Measurements from ENCODE around the gene DMAC2. TPM values are rescaled to one million over a fixed set of nuclear protein-coding genes. Genes with fewer than 3 reads are reported as not detected.
"Not testable (repeated sequence)": the region's sequence is repeated elsewhere in the genome, so short reads cannot be mapped to it uniquely, and the experiment has no call there.

The DMAC2 gene
- total and polyA plus RNA-seq, 2 of the 13 experiments (the other 11 are each of a cell fraction or from before 2014, with no cell fraction given) = 39.0 to 66.0 TPM

- H3K36me3 ChIP-seq (replicated peaks in 1 of 2; ENCODE audit: control insufficient read depth in 1 of 2, insufficient read depth in 2 of 2, low read length in 2 of 2); CTCF ChIA-PET (ENCODE audit: low intra/inter-chr PET ratio, low total read pairs); H3K9ac ChIP-seq (ENCODE audit: insufficient read depth, low read depth, low read length); ATAC-seq; H2AFZ ChIP-seq (ENCODE audit: low read length); H3K9me3 ChIP-seq (ENCODE audit: low read length); H4K20me1 ChIP-seq (ENCODE audit: insufficient read depth, low read length); H3K27ac ChIP-seq (ENCODE audit: extremely low read length, insufficient read depth, low read length); intact Hi-C loops (cut with micrococcal nuclease; ENCODE audit: unreplicated experiment); H3K4me1 ChIP-seq (ENCODE audit: insufficient read depth, low read length); in situ Hi-C loops (cut with HindIII; ENCODE audit: extremely low pct_ligation_motif_present, low pct_unique_long_range_greater_than_20kb); POLR2A ChIA-PET; H3K79me2 ChIP-seq (ENCODE audit: insufficient read depth, low read length); BruUV-seq (replicated peaks); H3K27me3 ChIP-seq (ENCODE audit: control insufficient read depth in 1 of 2, insufficient read depth in 2 of 2, low read length in 2 of 2); TF ChIP-seq SOX6 (IDR thresholded peaks at IDR 0.05): not testable (repeated sequence)
- Histone ChIP-seq H3K4me2 (ENCODE audit: low read depth, low read length) (peak overlapping the region; percentile 68), H3K4me3 (replicated peaks in 1 of 3; ENCODE audit: insufficient read depth in 1 of 3, low read depth in 2 of 3, low read length in 3 of 3) (peak overlapping the region in 1 of 3 experiments; percentile 10; a peak in 1 of 6 replicates)
- WGBS (ENCODE audit: low lambda C conversion rate) = 36% methylated on average over 20 of the region's 22 CpGs
- DNase-seq (ENCODE audit: low spot score) (peak; percentile 50), FAIRE-seq (peak; percentile 73)
- 0 out of 2 replicates have a peak, but pooled peaks have one; percentile 44 for TF ChIP-seq ZBED4 (CRISPR knock-in tag; IDR thresholded peaks at IDR 0.05; ENCODE audit: borderline replicate concordance)
- peak; percentile 15 for TF ChIP-seq TEAD3 (CRISPR knock-in tag; optimal IDR thresholded peaks at IDR 0.05; ENCODE audit: borderline replicate concordance)
- 0 out of 2 replicates have a peak, but pooled peaks have one; percentile 22 for TF ChIP-seq NR2C2 (CRISPR knock-in tag; IDR thresholded peaks at IDR 0.05; ENCODE audit: borderline replicate concordance)
- peak; percentile 79 for TF ChIP-seq CEBPB (IDR thresholded peaks at IDR 0.05; ENCODE audit: borderline replicate concordance, low read depth, low read length)
- TF ChIP-seq SOX6 (CRISPR knock-in tag; IDR thresholded peaks at IDR 0.05) = peak; percentile 20; the same call in 1 of the 2 replicates
- peak; percentile 85 for TF ChIP-seq CEBPG (CRISPR knock-in tag; IDR thresholded peaks at IDR 0.05)
- TF ChIP-seq ZNF12 (CRISPR knock-in tag; IDR thresholded peaks at IDR 0.05) = peak; percentile 94
- 0 out of 2 replicates have a peak, but pooled peaks have one; percentile 25 for TF ChIP-seq ZNF3 (CRISPR knock-in tag; IDR thresholded peaks at IDR 0.05)
- TF ChIP-seq, protein P1, sequence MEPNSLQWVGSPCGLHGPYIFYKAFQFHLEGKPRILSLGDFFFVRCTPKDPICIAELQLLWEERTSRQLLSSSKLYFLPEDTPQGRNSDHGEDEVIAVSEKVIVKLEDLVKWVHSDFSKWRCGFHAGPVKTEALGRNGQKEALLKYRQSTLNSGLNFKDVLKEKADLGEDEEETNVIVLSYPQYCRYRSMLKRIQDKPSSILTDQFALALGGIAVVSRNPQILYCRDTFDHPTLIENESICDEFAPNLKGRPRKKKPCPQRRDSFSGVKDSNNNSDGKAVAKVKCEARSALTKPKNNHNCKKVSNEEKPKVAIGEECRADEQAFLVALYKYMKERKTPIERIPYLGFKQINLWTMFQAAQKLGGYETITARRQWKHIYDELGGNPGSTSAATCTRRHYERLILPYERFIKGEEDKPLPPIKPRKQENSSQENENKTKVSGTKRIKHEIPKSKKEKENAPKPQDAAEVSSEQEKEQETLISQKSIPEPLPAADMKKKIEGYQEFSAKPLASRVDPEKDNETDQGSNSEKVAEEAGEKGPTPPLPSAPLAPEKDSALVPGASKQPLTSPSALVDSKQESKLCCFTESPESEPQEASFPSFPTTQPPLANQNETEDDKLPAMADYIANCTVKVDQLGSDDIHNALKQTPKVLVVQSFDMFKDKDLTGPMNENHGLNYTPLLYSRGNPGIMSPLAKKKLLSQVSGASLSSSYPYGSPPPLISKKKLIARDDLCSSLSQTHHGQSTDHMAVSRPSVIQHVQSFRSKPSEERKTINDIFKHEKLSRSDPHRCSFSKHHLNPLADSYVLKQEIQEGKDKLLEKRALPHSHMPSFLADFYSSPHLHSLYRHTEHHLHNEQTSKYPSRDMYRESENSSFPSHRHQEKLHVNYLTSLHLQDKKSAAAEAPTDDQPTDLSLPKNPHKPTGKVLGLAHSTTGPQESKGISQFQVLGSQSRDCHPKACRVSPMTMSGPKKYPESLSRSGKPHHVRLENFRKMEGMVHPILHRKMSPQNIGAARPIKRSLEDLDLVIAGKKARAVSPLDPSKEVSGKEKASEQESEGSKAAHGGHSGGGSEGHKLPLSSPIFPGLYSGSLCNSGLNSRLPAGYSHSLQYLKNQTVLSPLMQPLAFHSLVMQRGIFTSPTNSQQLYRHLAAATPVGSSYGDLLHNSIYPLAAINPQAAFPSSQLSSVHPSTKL (CRISPR knock-in tag; IDR thresholded peaks at IDR 0.05) = 0 out of 2 replicates have a peak, but pooled peaks have one; percentile 11
- TF ChIP-seq SAP130 (CRISPR knock-in tag; IDR thresholded peaks at IDR 0.05; ENCODE audit: low read depth) = 0 out of 2 replicates have a peak, but pooled peaks have one; percentile 12
- TF ChIP-seq ATF4 (CRISPR knock-in tag; IDR thresholded peaks at IDR 0.05) = peak in 1 of 2 experiments; percentile 28; a peak in 1 of 4 replicates
Observed at GRCh38 chr19:41463257-41464256, 23.8 kb upstream of the DMAC2 start.

Measured in HepG2 (cell line).